ENCODE results near the gene DAPK1. TPM values are rescaled to one million over a fixed set of nuclear protein-coding genes. Genes with fewer than 3 reads are reported as not detected.

Gene DAPK1
- total and polyA plus RNA-seq, 12 donors: 5.4 to 44.6 (median 21.3) TPM

GRCh38 chr9:87658511-87658910 is 160.8 kb downstream of the DAPK1 start:
- Histone ChIP-seq H3K4me3 (no peak overlapping the region), H3K4me1 (replicated peaks in 1 of 2) (peaks cover 0 to 9% of the 10 kb centered on the region in 2 donors), H3K9me3 (replicated peaks in 1 of 3) (no peaks in the 10 kb centered on the region), H3K36me3 (replicated peaks in 1 of 2) (no peaks in the 10 kb centered on the region), H3K27me3 (no peaks in the 10 kb centered on the region), H3K27ac (no peak overlapping the region)
- TF ChIP-seq POLR2A (IDR thresholded peaks at IDR 0.05) (no peak), CTCF (IDR thresholded peaks at IDR 0.05) (no peak)
- intact Hi-C loops (cut with DNase I): no loop called here
- WGBS, 4 donors: 83 to 93% (median 91%) methylated on average over 3 of the region's 3 CpGs
- DNase-seq: no peak

- no peaks in the 10 kb centered on the region for H3K36me3 ChIP-seq (replicated peaks in 1 of 2)
- H3K4me1 ChIP-seq (replicated peaks in 1 of 2): peaks cover 0 to 9% of the 10 kb centered on the region in 2 donors
- WGBS, 4 donors: 91 to 96% (median 94%) methylated on average over 36 to 47 of the region's 47 CpGs
- H3K27me3 ChIP-seq: no peaks in the 10 kb centered on the region
- intact Hi-C loops (cut with DNase I): loop anchor here in 1 of 2 donors (5.0 kb wide), 1 partner anchor 317 kb away; no protein-coding TSS in a partner anchor
- H3K27ac ChIP-seq: no peak overlapping the region
- H3K4me3 ChIP-seq: no peak overlapping the region
- no peak for DNase-seq
- TF ChIP-seq CTCF (IDR thresholded peaks at IDR 0.05) (no peak), POLR2A (IDR thresholded peaks at IDR 0.05) (no peak)
- no peaks in the 10 kb centered on the region for H3K9me3 ChIP-seq (replicated peaks in 1 of 3)
Observed at GRCh38 chr9:87659534-87660419, 162.1 kb downstream of the DAPK1 start.

GRCh38 chr9:87661241-87661640 is 163.6 kb downstream of the DAPK1 start:
- H3K27ac ChIP-seq: no peak overlapping the region
- intact Hi-C loops (cut with DNase I): loop anchor here in 1 of 2 donors (5.0 kb wide), 1 partner anchor 319 kb away; no protein-coding TSS in a partner anchor
- H3K36me3 ChIP-seq (replicated peaks in 1 of 2): no peaks in the 10 kb centered on the region

More at GRCh38 chr9:87661241-87661640, 163.6 kb downstream of the DAPK1 start:
- Histone ChIP-seq H3K9me3 (replicated peaks in 1 of 3) (no peaks in the 10 kb centered on the region), H3K4me1 (replicated peaks in 1 of 2) (peaks cover 0 to 9% of the 10 kb centered on the region in 2 donors), H3K4me3 (no peak overlapping the region), H3K27me3 (no peaks in the 10 kb centered on the region)
- no peak for TF ChIP-seq CTCF (IDR thresholded peaks at IDR 0.05)
- TF ChIP-seq POLR2A (IDR thresholded peaks at IDR 0.05): no peak
- DNase-seq: no peak
- 82 to 94% (median 86%) methylated on average over 1 of the region's 1 CpG for WGBS, 4 donors

Data from adrenal gland (tissue), 12 donors.